DND-41 (cell line): Measurements from ENCODE around the gene DVL1.
A peak's percentile ranks its signal among the peaks of the same experiment; 100 is the strongest.

Experiments used
- ATAC-seq: fragments of 200-7000 bp; cut with Tn5 transposase; 3 replicates; pipeline ENCODE4 v1.9.1; 2021; ENCODE audit warnings: low read depth; ENCODE audit not compliant: insufficient read depth
- DNase-seq: peaks from one replicate; pipeline ENCODE4 v3.0.0-alpha.2; 2020
- H2AFZ ChIP-seq: 2 replicates; pipeline ENCODE4 v1.6.0; 2012; ENCODE audit warnings: low read depth, low read length
- H3K27ac ChIP-seq: 2 replicates; pipeline ENCODE4 v1.5.1; 2012; ENCODE audit warnings: low read length, inconsistent platforms
- H3K27me3 ChIP-seq: fragments of 200-600 bp; sonication (generic); 2 replicates; pipeline ENCODE4 v1.6.0; 2012; ENCODE audit warnings: low read length, mild to moderate bottlenecking, inconsistent platforms; ENCODE audit not compliant: insufficient read depth, poor library complexity
- H3K36me3 ChIP-seq: 2 replicates; pipeline ENCODE4 v1.5.1; 2012; ENCODE audit warnings: low read length, inconsistent platforms; ENCODE audit not compliant: insufficient read depth
- H3K4me1 ChIP-seq: 2 replicates; pipeline ENCODE4 v1.5.1; 2012; ENCODE audit warnings: mild to moderate bottlenecking, low read length; ENCODE audit not compliant: insufficient read depth
- H3K4me2 ChIP-seq: 2 replicates; pipeline ENCODE4 v1.6.0; 2012; ENCODE audit warnings: mild to moderate bottlenecking, moderate library complexity, low read length, inconsistent platforms; ENCODE audit not compliant: insufficient read depth
- H3K4me3 ChIP-seq, 2 experiments: fragments of 200-600 bp in 1 of 2; shearing (Covaris generic) in 1 of 2; 2 replicates each; pipeline ENCODE4 v1.5.1; 2012 to 2016; ENCODE audit warnings: inconsistent platforms in 2 of 2, low read length in 2 of 2, mild to moderate bottlenecking in 2 of 2, low read depth in 1 of 2, moderate library complexity in 1 of 2
- H3K79me2 ChIP-seq: 2 replicates; pipeline ENCODE4 v1.6.0; 2012; ENCODE audit warnings: low read length, inconsistent platforms; ENCODE audit not compliant: insufficient read depth
- H3K9ac ChIP-seq: 2 replicates; pipeline ENCODE4 v1.6.0; 2012; ENCODE audit warnings: low read depth, mild to moderate bottlenecking, inconsistent platforms, low read length, moderate library complexity
- H3K9me3 ChIP-seq: 2 replicates; pipeline ENCODE4 v1.5.1; 2012; ENCODE audit warnings: low read length, moderate library complexity, mild to moderate bottlenecking, inconsistent platforms; ENCODE audit not compliant: insufficient read depth, severe bottlenecking
- H4K20me1 ChIP-seq: 2 replicates; pipeline ENCODE4 v1.6.0; 2012; ENCODE audit warnings: low read length; ENCODE audit not compliant: insufficient read depth
- EZH2 ChIP-seq: IDR thresholded peaks from 3 replicates; pipeline ENCODE4 v1.6.1; 2012; ENCODE audit warnings: borderline replicate concordance, low read depth, mild to moderate bottlenecking, moderate library complexity, low read length, inconsistent platforms; ENCODE audit not compliant: severe bottlenecking
- TF ChIP-seq, protein P1 (sequence below): IDR thresholded peaks from 2 replicates; pipeline ENCODE4 v1.5.1; 2012; ENCODE audit warnings: borderline replicate concordance, low read length, moderate library complexity, mild to moderate bottlenecking; ENCODE audit not compliant: poor library complexity, severe bottlenecking; ENCODE audit errors: extremely low read depth

DVL1 gene

DNA sequence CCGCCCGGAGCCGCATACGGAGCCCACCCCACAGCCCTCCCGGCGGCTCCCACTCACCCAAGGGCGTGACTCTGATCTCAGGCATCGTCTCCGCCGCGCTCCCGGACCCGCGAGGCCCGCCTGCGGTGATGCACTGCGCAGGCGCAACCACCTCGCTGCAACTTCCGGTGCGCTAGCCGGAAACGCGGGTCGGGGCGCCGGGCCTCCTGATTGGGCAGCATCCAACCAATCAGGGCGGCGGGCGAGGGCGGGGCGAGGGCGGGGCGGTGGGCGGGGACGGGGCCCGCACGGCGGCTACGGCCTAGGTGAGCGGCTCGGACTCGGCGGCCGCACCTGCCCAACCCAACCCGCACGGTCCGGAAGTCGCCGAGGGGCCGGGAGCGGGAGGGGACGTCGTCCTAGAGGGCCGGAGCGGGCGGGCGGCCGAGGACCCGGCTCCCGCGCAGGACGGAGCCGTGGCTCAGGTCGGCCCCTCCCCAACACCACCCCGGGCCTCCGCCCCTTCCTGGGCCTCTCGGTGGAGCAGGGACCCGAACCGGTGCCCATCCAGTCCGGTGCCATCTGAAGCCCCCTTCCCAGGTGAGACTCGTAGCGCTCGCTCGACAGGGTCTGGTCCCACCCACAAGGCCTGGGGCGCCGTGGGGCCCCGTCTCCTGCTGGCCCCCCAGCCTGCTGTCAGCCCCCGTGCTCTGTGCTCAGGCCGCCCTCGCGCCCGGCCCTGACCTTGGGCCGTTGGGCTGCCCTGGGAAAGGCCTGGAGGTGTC lies 24.5 kb downstream of the DVL1 start, which contains the start of the genes CPTP and INTS11:
TSS of gene CPTP (plus strand) at position 279 of the 764 bp plus-strand sequence. CDS start 2,109 bp downstream, outside the sequence.
TSS of gene INTS11 (minus strand) at position 137 of the 764 bp plus-strand sequence. CDS start at position 85, 52 bp downstream.
- peak within 1 kb of the TSS; percentile 91 for H3K9ac ChIP-seq
- peaks cover 70% of the 10 kb centered on the region for H4K20me1 ChIP-seq
- H3K4me2 ChIP-seq: peak within 1 kb of the TSS; percentile 100
- H3K9me3 ChIP-seq: no peaks in the 10 kb centered on the region
- peaks cover 50% of the 10 kb centered on the region for H3K36me3 ChIP-seq
- H3K79me2 ChIP-seq: peaks cover 67% of the 10 kb centered on the region
- peaks cover 51% of the 10 kb centered on the region for H3K4me1 ChIP-seq
- peak within 1 kb of the TSS; percentile 90 for H2AFZ ChIP-seq
- DNase-seq (peak; percentile 95), ATAC-seq (peak; percentile 88)
- no peak for TF ChIP-seq EZH2
- TF ChIP-seq, protein P1, sequence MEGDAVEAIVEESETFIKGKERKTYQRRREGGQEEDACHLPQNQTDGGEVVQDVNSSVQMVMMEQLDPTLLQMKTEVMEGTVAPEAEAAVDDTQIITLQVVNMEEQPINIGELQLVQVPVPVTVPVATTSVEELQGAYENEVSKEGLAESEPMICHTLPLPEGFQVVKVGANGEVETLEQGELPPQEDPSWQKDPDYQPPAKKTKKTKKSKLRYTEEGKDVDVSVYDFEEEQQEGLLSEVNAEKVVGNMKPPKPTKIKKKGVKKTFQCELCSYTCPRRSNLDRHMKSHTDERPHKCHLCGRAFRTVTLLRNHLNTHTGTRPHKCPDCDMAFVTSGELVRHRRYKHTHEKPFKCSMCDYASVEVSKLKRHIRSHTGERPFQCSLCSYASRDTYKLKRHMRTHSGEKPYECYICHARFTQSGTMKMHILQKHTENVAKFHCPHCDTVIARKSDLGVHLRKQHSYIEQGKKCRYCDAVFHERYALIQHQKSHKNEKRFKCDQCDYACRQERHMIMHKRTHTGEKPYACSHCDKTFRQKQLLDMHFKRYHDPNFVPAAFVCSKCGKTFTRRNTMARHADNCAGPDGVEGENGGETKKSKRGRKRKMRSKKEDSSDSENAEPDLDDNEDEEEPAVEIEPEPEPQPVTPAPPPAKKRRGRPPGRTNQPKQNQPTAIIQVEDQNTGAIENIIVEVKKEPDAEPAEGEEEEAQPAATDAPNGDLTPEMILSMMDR: no peak
- peak within 1 kb of the TSS; percentile 76 to 99 for H3K4me3 ChIP-seq
- H3K27me3 ChIP-seq: no peaks in the 10 kb centered on the region
- H3K27ac ChIP-seq: peak within 1 kb of the TSS; percentile 75

DNA sequence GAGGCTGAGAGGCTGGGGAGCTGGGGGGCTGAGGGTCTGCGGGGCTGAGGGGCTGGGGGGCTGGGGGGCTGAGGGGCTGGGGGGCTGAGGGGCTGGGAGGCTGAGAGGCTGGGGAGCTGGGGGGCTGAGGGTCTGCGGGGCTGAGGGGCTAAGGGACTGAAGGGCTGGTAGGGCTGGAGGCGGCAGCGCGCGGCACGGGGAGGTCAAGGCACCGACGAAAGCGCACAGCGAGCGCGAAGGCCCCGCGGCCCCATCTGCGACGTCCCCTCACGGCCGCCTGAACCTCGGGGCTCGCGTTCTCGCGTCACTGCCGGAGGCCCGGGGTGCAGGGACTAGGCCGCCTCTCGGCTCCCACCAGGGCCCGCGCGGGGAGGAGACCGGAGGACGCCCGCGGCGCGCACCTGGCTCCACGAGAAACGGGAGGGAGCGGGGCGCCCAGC lies 25.1 kb downstream of the DVL1 start:
- Histone ChIP-seq H3K36me3 (peaks cover 56% of the 10 kb centered on the region), H4K20me1 (peaks cover 71% of the 10 kb centered on the region), H3K9me3 (no peaks in the 10 kb centered on the region), H3K9ac (peak overlapping the region; percentile 91), H3K4me2 (peak overlapping the region; percentile 100), H3K27me3 (no peaks in the 10 kb centered on the region), H3K27ac (peak overlapping the region; percentile 74), H3K4me3 (peak overlapping the region; percentile 76 to 99), H3K79me2 (peaks cover 73% of the 10 kb centered on the region), H3K4me1 (peaks cover 51% of the 10 kb centered on the region), H2AFZ (peak overlapping the region; percentile 80)
- no peak for TF ChIP-seq EZH2
- no peak for DNase-seq
- peak; percentile 47 for ATAC-seq

DNA sequence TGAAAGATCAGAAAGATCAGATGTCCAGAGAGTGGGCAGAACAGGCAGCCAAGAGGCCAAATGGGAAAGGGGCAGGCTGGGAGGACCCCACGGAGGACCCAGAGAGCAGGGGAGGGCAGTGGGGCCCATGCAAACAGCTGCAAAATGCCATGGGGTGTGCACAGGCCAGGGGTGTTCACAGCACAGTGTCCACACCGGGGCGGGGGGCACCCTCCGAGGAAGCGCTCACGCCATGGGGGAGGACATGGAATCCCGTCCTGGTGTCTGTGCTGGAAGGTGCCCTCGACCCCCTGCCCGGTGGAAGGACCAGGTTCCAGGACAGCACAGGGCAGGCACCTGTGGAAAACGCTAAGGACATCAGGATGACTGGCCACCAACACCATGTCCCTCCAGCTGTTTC lies 26.3 kb downstream of the DVL1 start:
- Histone ChIP-seq H3K4me3 (peak overlapping the region in 1 of 2 experiments; percentile 59; a peak in 2 of 4 replicates), H3K4me1 (peaks cover 51% of the 10 kb centered on the region), H4K20me1 (peaks cover 75% of the 10 kb centered on the region), H3K36me3 (peaks cover 60% of the 10 kb centered on the region), H3K9me3 (no peaks in the 10 kb centered on the region), H3K27ac (no peak overlapping the region), H3K79me2 (peaks cover 83% of the 10 kb centered on the region), H2AFZ (no peak overlapping the region), H3K4me2 (peak overlapping the region; percentile 84), H3K9ac (peak overlapping the region; percentile 48), H3K27me3 (no peaks in the 10 kb centered on the region)
- ATAC-seq: no peak
- TF ChIP-seq EZH2: no peak
- TF ChIP-seq, protein P1: no peak
- DNase-seq: no peak

DNA sequence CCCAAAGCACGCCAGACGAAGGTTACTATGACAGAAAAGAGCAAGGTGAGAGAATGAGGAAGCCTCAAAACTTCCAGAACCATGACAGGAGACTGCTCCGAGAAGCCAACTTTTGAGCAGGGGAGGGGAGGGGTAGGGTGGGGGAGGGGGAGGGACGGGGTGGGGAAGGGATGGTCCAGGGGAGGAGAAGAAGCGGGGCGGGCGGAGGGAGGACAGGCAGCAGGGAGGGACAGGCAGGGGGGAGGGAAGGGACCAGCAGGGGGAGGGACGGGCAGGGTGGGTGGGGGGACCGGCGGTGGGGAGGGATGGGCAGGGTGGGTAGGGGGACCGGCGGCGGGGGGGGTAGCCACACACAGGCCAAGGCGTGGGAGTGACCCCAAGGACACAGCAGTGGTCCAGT lies 26.8 kb downstream of the DVL1 start:
- H3K9ac ChIP-seq: no peak overlapping the region; the same call in 1 of the 2 replicates
- TF ChIP-seq EZH2: no peak
- TF ChIP-seq, protein P1: no peak
- H4K20me1 ChIP-seq: peaks cover 78% of the 10 kb centered on the region
- no peaks in the 10 kb centered on the region for H3K27me3 ChIP-seq
- peak overlapping the region; percentile 84 for H3K4me2 ChIP-seq
- H3K27ac ChIP-seq: no peak overlapping the region
- peaks cover 59% of the 10 kb centered on the region for H3K36me3 ChIP-seq
- DNase-seq (no peak), ATAC-seq (no peak)
- H3K79me2 ChIP-seq: peaks cover 86% of the 10 kb centered on the region
- H3K4me3 ChIP-seq: peak overlapping the region in 1 of 2 experiments; percentile 59; a peak in 1 of 4 replicates
- H2AFZ ChIP-seq: no peak overlapping the region
- H3K4me1 ChIP-seq: peaks cover 51% of the 10 kb centered on the region
- H3K9me3 ChIP-seq: no peaks in the 10 kb centered on the region
